Adipocyte (in vitro differentiated cells): ENCODE data around the gene DNAJC10.
"Not testable (repeated sequence)": the region's sequence is repeated elsewhere in the genome, so short reads cannot be mapped to it uniquely, and the experiment has no call there.

Experiments
- DNase-seq: peaks from one replicate; pipeline ENCODE4 v3.0.0-alpha.2; 2015; ENCODE audit warnings: low read depth
- H3K27me3 ChIP-seq: replicated peaks from 2 replicates; pipeline ENCODE4 v1.7.0; 2013; ENCODE audit warnings: mild to moderate bottlenecking, low read length, moderate library complexity; ENCODE audit not compliant: control insufficient read depth, insufficient read depth
- H3K36me3 ChIP-seq: 2 replicates; pipeline ENCODE4 v1.7.0; 2013; ENCODE audit warnings: low read length, mild to moderate bottlenecking, moderate library complexity; ENCODE audit not compliant: control insufficient read depth, insufficient read depth, severe bottlenecking
- H3K4me1 ChIP-seq: 2 replicates; pipeline ENCODE4 v1.7.0; 2013; ENCODE audit warnings: mild to moderate bottlenecking, low read length, moderate library complexity; ENCODE audit not compliant: control insufficient read depth, insufficient read depth
- H3K4me3 ChIP-seq: 2 replicates; pipeline ENCODE4 v1.7.0; 2013; ENCODE audit warnings: mild to moderate bottlenecking, low read length, moderate library complexity
- H3K9ac ChIP-seq: 2 replicates; pipeline ENCODE4 v1.7.0; 2013; ENCODE audit warnings: mild to moderate bottlenecking, low read length, moderate library complexity
- H3K9me3 ChIP-seq: 2 replicates; pipeline ENCODE4 v1.7.0; 2013; ENCODE audit warnings: mild to moderate bottlenecking, low read length, moderate library complexity; ENCODE audit not compliant: control insufficient read depth

The DNAJC10 gene, protein sequence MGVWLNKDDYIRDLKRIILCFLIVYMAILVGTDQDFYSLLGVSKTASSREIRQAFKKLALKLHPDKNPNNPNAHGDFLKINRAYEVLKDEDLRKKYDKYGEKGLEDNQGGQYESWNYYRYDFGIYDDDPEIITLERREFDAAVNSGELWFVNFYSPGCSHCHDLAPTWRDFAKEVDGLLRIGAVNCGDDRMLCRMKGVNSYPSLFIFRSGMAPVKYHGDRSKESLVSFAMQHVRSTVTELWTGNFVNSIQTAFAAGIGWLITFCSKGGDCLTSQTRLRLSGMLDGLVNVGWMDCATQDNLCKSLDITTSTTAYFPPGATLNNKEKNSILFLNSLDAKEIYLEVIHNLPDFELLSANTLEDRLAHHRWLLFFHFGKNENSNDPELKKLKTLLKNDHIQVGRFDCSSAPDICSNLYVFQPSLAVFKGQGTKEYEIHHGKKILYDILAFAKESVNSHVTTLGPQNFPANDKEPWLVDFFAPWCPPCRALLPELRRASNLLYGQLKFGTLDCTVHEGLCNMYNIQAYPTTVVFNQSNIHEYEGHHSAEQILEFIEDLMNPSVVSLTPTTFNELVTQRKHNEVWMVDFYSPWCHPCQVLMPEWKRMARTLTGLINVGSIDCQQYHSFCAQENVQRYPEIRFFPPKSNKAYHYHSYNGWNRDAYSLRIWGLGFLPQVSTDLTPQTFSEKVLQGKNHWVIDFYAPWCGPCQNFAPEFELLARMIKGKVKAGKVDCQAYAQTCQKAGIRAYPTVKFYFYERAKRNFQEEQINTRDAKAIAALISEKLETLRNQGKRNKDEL

GRCh38 chr2:182715892-182716649 is at the start of gene DNAJC10:
TSS of gene DNAJC10 (plus strand) at chr2:182716257. CDS start at chr2:182718087, 1,830 bp downstream.
- Histone ChIP-seq H3K9me3 (no peaks in the 10 kb centered on the region), H3K4me1 (peaks cover 22% of the 10 kb centered on the region), H3K27me3 (no peaks in the 10 kb centered on the region), H3K4me3 (peak within 1 kb of the TSS; percentile 100), H3K36me3 (peaks cover 12% of the 10 kb centered on the region), H3K9ac (peak within 1 kb of the TSS; percentile 97)
- DNase-seq: peak; percentile 97

DNA sequence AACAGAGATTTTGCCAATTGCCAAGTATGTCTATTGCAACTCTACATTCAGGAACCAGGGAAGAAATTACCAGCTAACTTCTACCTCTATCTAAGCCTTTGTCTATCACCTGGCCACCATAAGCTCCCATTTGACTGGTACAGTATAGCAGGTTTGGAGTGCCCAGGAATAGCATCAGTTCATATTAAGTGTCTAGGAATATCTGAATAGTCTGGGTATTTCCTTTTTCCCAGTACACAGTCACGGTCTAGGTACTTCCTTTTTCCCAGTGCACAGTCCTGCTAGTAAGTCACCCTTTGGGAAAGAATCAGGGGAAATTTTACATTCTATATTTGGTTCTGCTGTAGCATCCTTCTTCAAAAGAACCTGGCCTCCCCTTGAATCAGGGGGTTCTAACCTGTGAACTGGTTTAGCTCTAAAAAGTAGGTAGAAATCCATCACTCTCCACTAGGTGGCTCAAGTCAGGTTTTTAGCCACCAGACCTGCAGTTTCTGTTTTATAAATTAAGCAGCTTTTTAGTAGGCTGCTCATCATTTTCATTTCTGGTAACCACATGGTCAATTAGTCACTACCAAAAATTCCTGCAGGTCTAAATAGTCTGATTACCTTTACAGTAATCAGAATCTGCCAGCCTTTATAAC is 49.3 kb upstream of the DNAJC10 start:
- DNase-seq: peak; percentile 46
- Histone ChIP-seq H3K9me3 (no peaks in the 10 kb centered on the region), H3K27me3 (peaks cover 6% of the 10 kb centered on the region), H3K9ac (no peak overlapping the region), H3K4me1 (no peaks in the 10 kb centered on the region), H3K4me3 (no peak overlapping the region), H3K36me3 (no peaks in the 10 kb centered on the region)

DNA sequence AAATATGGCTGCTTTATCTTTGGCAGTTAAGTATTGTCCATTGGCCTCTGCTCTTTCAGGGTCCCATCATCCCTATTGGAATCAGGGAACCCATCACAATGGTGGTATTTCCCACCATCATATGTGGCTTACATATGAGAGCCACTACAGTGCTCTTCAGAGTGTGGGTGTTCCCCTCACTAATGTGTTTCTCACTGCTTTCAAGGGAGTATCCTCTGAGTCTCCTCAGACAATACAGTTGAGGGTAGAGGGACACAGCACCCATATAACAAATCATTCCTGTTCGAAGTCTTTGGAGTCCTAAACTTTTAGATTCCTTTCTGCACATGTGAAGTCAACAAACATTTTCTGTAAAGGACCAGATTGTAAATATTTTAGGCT is 48.8 kb upstream of the DNAJC10 start:
- H3K4me1 ChIP-seq: no peaks in the 10 kb centered on the region
- peaks cover 6% of the 10 kb centered on the region for H3K27me3 ChIP-seq
- H3K36me3 ChIP-seq: no peaks in the 10 kb centered on the region
- DNase-seq: no peak
- H3K9me3 ChIP-seq: no peaks in the 10 kb centered on the region
- H3K9ac ChIP-seq: no peak overlapping the region
- H3K4me3 ChIP-seq: no peak overlapping the region

DNA sequence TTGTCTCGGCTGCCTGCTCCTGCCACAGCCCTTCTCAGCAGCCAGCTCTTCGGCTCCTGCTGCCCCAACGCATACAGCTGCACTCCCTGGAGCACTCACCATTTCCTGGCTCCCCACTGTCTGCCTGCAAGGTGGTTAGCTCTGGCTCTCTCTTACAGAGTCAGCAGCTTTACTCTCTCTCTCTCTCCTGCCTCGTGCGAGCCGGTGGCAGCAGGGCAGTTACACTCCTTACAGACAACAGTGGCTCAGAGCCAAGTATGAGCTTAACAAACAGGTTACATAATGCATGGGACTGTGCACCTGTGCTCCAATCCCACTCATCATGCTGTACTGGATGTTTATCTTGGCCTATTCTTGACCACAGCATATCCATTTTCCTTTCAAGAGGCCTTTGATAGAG is 47.4 kb upstream of the DNAJC10 start:
- DNase-seq: no peak

DNA sequence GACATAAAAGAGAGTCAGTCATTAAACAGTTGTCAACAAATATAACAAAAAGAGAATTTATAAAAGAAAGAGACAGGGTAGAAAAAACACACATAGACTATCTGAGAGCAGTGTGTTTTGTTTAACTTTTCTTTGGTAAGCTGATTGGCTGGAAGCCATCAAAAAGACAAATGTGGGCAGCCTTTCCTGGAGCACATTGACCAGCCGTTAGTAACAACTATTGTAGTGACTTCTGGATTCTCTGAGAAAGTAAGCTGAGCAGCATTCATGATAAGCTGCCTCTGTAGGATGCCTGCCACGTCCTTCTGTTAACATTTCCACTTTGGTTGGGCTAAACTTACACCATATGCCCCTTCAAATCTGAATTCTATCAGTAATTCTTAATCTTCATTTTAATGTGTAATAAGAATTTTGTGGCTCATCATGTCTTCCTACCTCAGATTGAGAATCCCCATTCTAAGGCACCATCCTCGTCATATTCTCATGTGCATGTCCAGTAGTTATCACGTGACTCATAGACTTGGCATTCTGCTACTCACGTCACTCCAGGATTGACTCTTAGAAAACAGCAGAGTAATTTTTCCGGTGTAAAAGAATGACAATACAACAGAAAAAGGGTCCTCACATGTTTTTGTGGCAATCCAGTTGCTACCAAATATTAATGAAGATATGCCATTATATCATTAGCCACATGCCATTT is 43.4 kb upstream of the DNAJC10 start:
- no peak overlapping the region for H3K4me3 ChIP-seq
- H3K9ac ChIP-seq: no peak overlapping the region
- DNase-seq: peak; percentile 61
- no peaks in the 10 kb centered on the region for H3K4me1 ChIP-seq
- H3K36me3 ChIP-seq: no peaks in the 10 kb centered on the region
- peaks cover 6% of the 10 kb centered on the region for H3K27me3 ChIP-seq
- H3K9me3 ChIP-seq: no peaks in the 10 kb centered on the region

More for the DNA sequence above, 47.4 kb upstream of the DNAJC10 start:
- no peaks in the 10 kb centered on the region for H3K4me1 ChIP-seq
- no peak overlapping the region for H3K9ac ChIP-seq
- no peaks in the 10 kb centered on the region for H3K36me3 ChIP-seq
- no peaks in the 10 kb centered on the region for H3K9me3 ChIP-seq
- H3K4me3 ChIP-seq: no peak overlapping the region
- H3K27me3 ChIP-seq: peaks cover 6% of the 10 kb centered on the region

DNA sequence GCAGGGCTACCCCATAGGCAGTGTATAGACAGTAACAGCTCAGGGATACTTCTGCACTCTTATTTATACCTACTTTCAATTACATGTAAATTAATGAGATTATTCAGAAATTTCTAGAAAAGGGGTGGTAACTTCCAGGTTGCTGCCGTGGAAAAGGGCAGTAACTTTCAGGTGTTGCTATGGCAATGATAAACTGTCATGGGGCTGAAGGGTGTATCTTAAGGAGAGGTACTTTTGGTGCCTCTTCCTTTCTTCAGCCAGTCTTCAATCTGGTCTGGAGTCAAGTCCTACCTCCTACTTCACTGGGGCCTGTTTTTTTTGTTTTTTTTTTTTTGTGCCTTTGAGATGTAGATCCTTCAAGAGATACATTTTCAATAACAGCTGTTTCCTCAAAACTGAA is 35.2 kb upstream of the DNAJC10 start:
- DNase-seq: no peak
- Histone ChIP-seq H3K9me3 (no peaks in the 10 kb centered on the region), H3K9ac (no peak overlapping the region), H3K36me3 (no peaks in the 10 kb centered on the region), H3K4me3 (no peak overlapping the region), H3K27me3 (no peaks in the 10 kb centered on the region), H3K4me1 (no peaks in the 10 kb centered on the region)

DNA sequence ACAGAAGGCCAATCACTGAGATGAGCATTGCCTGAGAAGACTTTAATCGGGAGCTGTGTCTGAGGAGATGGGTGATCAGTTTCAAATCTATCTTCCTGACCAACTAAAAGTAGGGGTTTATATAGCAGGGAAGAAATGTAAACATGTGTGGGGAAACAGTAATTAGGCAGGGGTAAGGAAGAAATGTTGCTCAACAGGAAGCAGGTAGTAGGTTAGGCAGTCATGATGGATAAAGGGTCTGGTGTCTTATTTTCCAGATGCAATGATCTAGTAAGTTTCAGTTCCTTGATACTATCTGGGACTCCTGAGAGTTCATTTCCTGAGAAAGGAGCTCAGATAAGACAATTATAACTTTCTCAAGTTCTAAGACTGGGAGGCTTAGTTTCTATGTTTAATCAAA is 33.8 kb upstream of the DNAJC10 start:
- no peak for DNase-seq
- Histone ChIP-seq H3K9ac (no peak overlapping the region), H3K27me3 (no peaks in the 10 kb centered on the region), H3K36me3 (no peaks in the 10 kb centered on the region), H3K9me3 (no peaks in the 10 kb centered on the region), H3K4me3 (no peak overlapping the region), H3K4me1 (no peaks in the 10 kb centered on the region)

DNA sequence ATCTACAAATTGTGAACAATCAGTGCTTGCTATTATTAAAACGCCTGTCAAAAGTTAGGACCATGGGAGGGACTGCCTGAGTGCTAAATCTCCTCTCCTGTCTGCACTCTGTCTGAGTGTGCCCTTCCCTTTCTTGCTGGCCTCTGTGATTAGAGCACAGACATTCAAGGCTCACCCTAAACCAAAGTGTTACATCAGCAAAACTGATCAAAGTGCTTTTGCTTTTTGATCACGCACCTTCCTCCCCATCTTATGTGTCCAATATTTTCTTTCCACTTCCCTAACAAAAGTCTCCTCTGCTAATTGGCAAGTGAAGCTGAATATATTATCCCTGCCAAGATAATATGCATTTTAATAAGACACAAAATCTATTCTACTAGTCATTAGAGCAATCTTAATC is 30.5 kb upstream of the DNAJC10 start:
- Histone ChIP-seq H3K9me3 (no peaks in the 10 kb centered on the region), H3K4me3 (no peak overlapping the region), H3K9ac (no peak overlapping the region), H3K36me3 (no peaks in the 10 kb centered on the region), H3K27me3 (no peaks in the 10 kb centered on the region), H3K4me1 (no peaks in the 10 kb centered on the region)
- no peak for DNase-seq

GRCh38 chr2:182686763-182687162 is 29.3 kb upstream of the DNAJC10 start:
- not testable (repeated sequence) for H3K9ac ChIP-seq

GRCh38 chr2:182694189-182694588 is 21.9 kb upstream of the DNAJC10 start:
- H3K9me3 ChIP-seq: no peaks in the 10 kb centered on the region

More at GRCh38 chr2:182686763-182687162, 29.3 kb upstream of the DNAJC10 start:
- DNase-seq, H3K27me3 ChIP-seq, H3K9me3 ChIP-seq, H3K4me3 ChIP-seq, H3K36me3 ChIP-seq, H3K4me1 ChIP-seq: not testable (repeated sequence)

More at GRCh38 chr2:182694189-182694588, 21.9 kb upstream of the DNAJC10 start:
- DNase-seq: no peak
- Histone ChIP-seq H3K27me3 (no peaks in the 10 kb centered on the region), H3K4me3 (no peak overlapping the region), H3K4me1 (no peaks in the 10 kb centered on the region), H3K9ac (no peak overlapping the region), H3K36me3 (no peaks in the 10 kb centered on the region)
